HepG2 (cell line): ENCODE measurements around the gene GCLC. TPM values are rescaled to one million over a fixed set of nuclear protein-coding genes. Genes with fewer than 3 reads are reported as not detected.

ENCODE experiments used
- ATAC-seq: fragments of 200-7000 bp; cut with Tn5 transposase; 3 replicates; pipeline ENCODE4 v1.9.1; 2020; ENCODE audit warnings: mild to moderate bottlenecking, moderate library complexity
- BruUV-seq: library from RNA; stranded (reverse); fragments of 400-500 nt; replicated peaks from 2 replicates; lab custom pipeline; 2021; lab: Mats Ljungman, UMichigan
- CTCF ChIA-PET: fragments of 300-600 bp; formaldehyde crosslinking; extraction: SDS; loops from one replicate; lab custom pipeline; 2021; ENCODE audit warnings: low total read pairs, inconsistent platforms, low intra/inter-chr PET ratio; lab: Yijun Ruan, JAX
- POLR2A ChIA-PET: fragments of 350-600 bp; sonication (Branson Sonifier 250); formaldehyde crosslinking; loops from one replicate; lab custom pipeline; 2020; ENCODE audit warnings: antibody characterized with exemption, inconsistent platforms; lab: Yijun Ruan, JAX
- DNase-seq: peaks from one replicate; pipeline ENCODE4 v3.0.0-alpha.2; 2015; ENCODE audit warnings: low spot score
- FAIRE-seq: peaks from 3 replicates; lab custom pipeline; 2011; peaks lifted over from hg19 to GRCh38; lab: Jason Lieb, UNC
- H2AFZ ChIP-seq: one replicate; pipeline ENCODE4 v1.6.1; 2011; ENCODE audit warnings: low read length, inconsistent platforms
- H3K27ac ChIP-seq: fragments of 300-600 bp; 3 replicates; pipeline ENCODE4 v1.8.0; 2011; ENCODE audit warnings: mixed run types, mild to moderate bottlenecking, mixed read lengths, low read length, inconsistent platforms; ENCODE audit not compliant: insufficient read depth; ENCODE audit errors: extremely low read length
- H3K27me3 ChIP-seq, 2 experiments: fragments of 200-600 bp in 1 of 2; 2 replicates in 1 of 2; 3 replicates in 1 of 2; pipeline versions ENCODE4 v1.6.0 to v1.8.0; 2011; ENCODE audit warnings: low read length in 2 of 2, mild to moderate bottlenecking in 2 of 2, moderate library complexity in 2 of 2, inconsistent platforms in 1 of 2; ENCODE audit not compliant: insufficient read depth in 2 of 2, control insufficient read depth in 1 of 2
- H3K36me3 ChIP-seq, 2 experiments: fragments of 200-600 bp in 1 of 2; replicated peaks in 1 of 2; 2 replicates in 1 of 2; 3 replicates in 1 of 2; pipeline versions ENCODE4 v1.5.1 to v1.8.0; 2011; ENCODE audit warnings: low read length in 2 of 2, inconsistent platforms in 1 of 2; ENCODE audit not compliant: insufficient read depth in 2 of 2, control insufficient read depth in 1 of 2
- H3K4me1 ChIP-seq: 2 replicates; pipeline ENCODE4 v1.5.1; 2012; ENCODE audit warnings: low read length, inconsistent platforms; ENCODE audit not compliant: insufficient read depth
- H3K4me2 ChIP-seq: 2 replicates; pipeline ENCODE4 v1.6.0; 2011; ENCODE audit warnings: low read depth, low read length, inconsistent platforms
- H3K4me3 ChIP-seq, 3 experiments: fragments of 200-600 bp in 1 of 3; sonication (generic), shearing (Covaris generic) in 1 of 3; replicated peaks in 1 of 3; 2 replicates each; pipeline ENCODE4 v1.5.1; 2011 to 2016; ENCODE audit warnings: low read length in 3 of 3, inconsistent platforms in 2 of 3, low read depth in 2 of 3, mild to moderate bottlenecking in 2 of 3, control low read depth in 1 of 3, mixed read lengths in 1 of 3; ENCODE audit not compliant: insufficient read depth in 1 of 3
- H3K79me2 ChIP-seq: one replicate; pipeline ENCODE4 v1.6.1; 2011; ENCODE audit warnings: low read length, inconsistent platforms; ENCODE audit not compliant: insufficient read depth
- H3K9ac ChIP-seq: 2 replicates; pipeline ENCODE4 v1.6.0; 2011; ENCODE audit warnings: mild to moderate bottlenecking, low read depth, low read length, inconsistent platforms; ENCODE audit not compliant: insufficient read depth
- H3K9me3 ChIP-seq: 2 replicates; pipeline ENCODE4 v1.5.1; 2012; ENCODE audit warnings: mild to moderate bottlenecking, low read length
- H4K20me1 ChIP-seq: 2 replicates; pipeline ENCODE4 v1.6.0; 2011; ENCODE audit warnings: inconsistent platforms, mild to moderate bottlenecking, low read length, moderate library complexity; ENCODE audit not compliant: insufficient read depth
- AKAP8 ChIP-seq: sonication (generic); formaldehyde crosslinking; IDR thresholded peaks from 2 replicates; pipeline ENCODE4 v1.5.1; 2020; ENCODE audit warnings: mild to moderate bottlenecking, missing genetic modification reagents
- CEBPB ChIP-seq: IDR thresholded peaks from 2 replicates; pipeline ENCODE4 v1.6.1; 2011; ENCODE audit warnings: low read depth, low read length, improper control_type of control experiment, borderline replicate concordance
- FOXA1 ChIP-seq, 2 experiments: fragments of 450-650 bp in 1 of 2; sonication (generic) in 1 of 2; formaldehyde crosslinking in 1 of 2; IDR thresholded peaks; 2 replicates each; pipeline versions ENCODE4 v1.4.0 to v1.6.1; 2016 to 2020; ENCODE audit warnings: missing genetic modification reagents in 1 of 2
- FOXO1 ChIP-seq: sonication (generic); formaldehyde crosslinking; IDR thresholded peaks from 2 replicates; pipeline ENCODE4 v1.4.0; 2020; ENCODE audit warnings: missing genetic modification reagents
- HMG20B ChIP-seq: conservative IDR thresholded peaks from 2 replicates; pipeline ENCODE4 v1.6.1; 2016; ENCODE audit warnings: missing genetic modification reagents, missing compliant biosample characterization
- MED8 ChIP-seq: sonication (generic); formaldehyde crosslinking; IDR thresholded peaks from 2 replicates; pipeline ENCODE4 v1.8.1; 2023; ENCODE audit warnings: mild to moderate bottlenecking, missing genetic modification reagents; ENCODE audit not compliant: insufficient replicate concordance
- POGZ ChIP-seq: sonication (generic); formaldehyde crosslinking; IDR thresholded peaks from 2 replicates; pipeline ENCODE4 v1.4.0; 2020; ENCODE audit warnings: mild to moderate bottlenecking, missing genetic modification reagents
- RELA ChIP-seq: sonication (generic); formaldehyde crosslinking; IDR thresholded peaks from 2 replicates; pipeline ENCODE4 v1.4.0; 2020; ENCODE audit warnings: missing genetic modification reagents
- SALL1 ChIP-seq: sonication (generic); formaldehyde crosslinking; IDR thresholded peaks from 2 replicates; pipeline ENCODE4 v1.8.0; 2022; ENCODE audit warnings: mild to moderate bottlenecking, missing genetic modification reagents
- TBX2 ChIP-seq: sonication (generic); formaldehyde crosslinking; IDR thresholded peaks from 2 replicates; pipeline ENCODE4 v1.5.0; 2020; ENCODE audit warnings: missing genetic modification reagents, mild to moderate bottlenecking, borderline replicate concordance
- ZBTB44 ChIP-seq: sonication (generic); formaldehyde crosslinking; IDR thresholded peaks from 2 replicates; pipeline ENCODE4 v1.4.0; 2020; ENCODE audit warnings: missing genetic modification reagents
- ZMYM3 ChIP-seq: sonication (generic); formaldehyde crosslinking; IDR thresholded peaks from 2 replicates; pipeline ENCODE4 v1.5.1; 2020; ENCODE audit warnings: mild to moderate bottlenecking, missing genetic modification reagents
- ZNF253 ChIP-seq: sonication (generic); formaldehyde crosslinking; IDR thresholded peaks from 2 replicates; pipeline ENCODE4 v1.8.0; 2022; ENCODE audit warnings: mild to moderate bottlenecking, missing genetic modification reagents, borderline replicate concordance
- ZNF7 ChIP-seq: IDR thresholded peaks from 2 replicates; pipeline ENCODE4 v1.6.1; 2016; ENCODE audit warnings: missing biosample characterization, missing genetic modification reagents
- ZNF703 ChIP-seq: sonication (generic); formaldehyde crosslinking; IDR thresholded peaks from 2 replicates; pipeline ENCODE4 v1.5.1; 2020; ENCODE audit warnings: missing genetic modification reagents, mild to moderate bottlenecking, moderate library complexity, borderline replicate concordance
- WGBS: methylation state at CpG from one replicate; pipeline ENCODE4 v1.1.6; 2017; ENCODE audit warnings: low lambda C conversion rate; 5-methylcytosine and 5-hydroxymethylcytosine counted together
- in situ Hi-C: cut with HindIII; loops from 2 replicates; pipeline ENCODE4 v1.10.0; 2017; ENCODE audit warnings: low pct_unique_long_range_greater_than_20kb; ENCODE audit not compliant: extremely low pct_ligation_motif_present
- intact Hi-C: fragments of 100-400 bp; cut with micrococcal nuclease; formaldehyde crosslinking; loops from one replicate; pipeline ENCODE4 v1.10.0; 2022; ENCODE audit not compliant: unreplicated experiment
- polyA plus RNA-seq, 8 experiments: library from polyadenylated mRNA; depleted of rRNA in 3 of 8; stranded (reverse) in 7 of 8; unstranded in 1 of 8; fragments of >200 nt; fragmentation: Illumina TruSeq in 4 of 8; extraction: Trizol in 4 of 8; gene quantifications; 2 replicates each; pipeline versions ENCODE4 v1.2.1 to v1.2.3, GENCODE V29; 2011 to 2016; ENCODE audit warnings: low read depth in 4 of 8, missing spikeins in 1 of 8, mixed read lengths in 1 of 8; ENCODE audit not compliant: insufficient read depth in 1 of 8
- total RNA-seq, 5 experiments: library from RNA; depleted of rRNA; stranded (reverse); fragments of >200 nt; fragmentation: Illumina TruSeq; extraction: Trizol; gene quantifications; 2 replicates each; pipeline ENCODE4 v1.2.3, GENCODE V29; 2016; ENCODE audit warnings: low read depth in 1 of 5
- TF ChIP-seq, protein P1 (sequence below): sonication (generic); formaldehyde crosslinking; IDR thresholded peaks from 2 replicates; pipeline ENCODE4 v1.4.0; 2020; ENCODE audit warnings: missing genetic modification reagents

GCLC gene
- total and polyA plus RNA-seq, 2 of the 13 experiments (the other 11 are each of a cell fraction or from before 2014, with no cell fraction given): 35.3 to 84.6 TPM

DNA sequence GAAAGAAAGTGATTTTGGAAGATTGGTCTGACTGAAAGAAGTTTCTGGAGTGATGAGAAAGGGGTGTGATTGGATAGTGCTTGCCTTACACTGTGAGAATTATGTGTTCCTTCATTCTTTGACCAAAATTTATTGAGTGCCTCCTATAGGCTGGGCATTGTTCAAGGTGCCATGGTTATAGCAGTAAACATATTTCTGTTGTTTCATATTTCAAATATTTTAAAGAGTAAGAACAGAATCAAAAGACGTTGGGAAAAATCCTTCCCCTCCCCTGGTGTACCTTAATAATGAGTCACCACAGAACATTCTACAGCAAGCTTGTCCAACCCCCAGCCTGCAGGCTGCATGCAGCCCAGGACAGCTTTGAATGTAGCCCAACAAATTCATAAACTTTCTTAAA is 78.6 kb downstream of the GCLC start (continued):
- TF ChIP-seq RELA (CRISPR knock-in tag) (no peak), AKAP8 (CRISPR knock-in tag) (no peak), HMG20B (CRISPR knock-in tag) (no peak), MED8 (CRISPR knock-in tag) (no peak)

GRCh38 chr6:53465732-53466131 is 79.2 kb downstream of the GCLC start:
- no peaks in the 10 kb centered on the region for H3K9me3 ChIP-seq
- no peak overlapping the region for H3K9ac ChIP-seq
- ATAC-seq (peak; percentile 87), DNase-seq (peak; percentile 29), FAIRE-seq (no peak)
- 0 out of 2 replicates have a peak overlapping the region, but pooled peaks have one; percentile 2 for H3K4me2 ChIP-seq
- no peaks in the 10 kb centered on the region for H3K36me3 ChIP-seq
- H3K79me2 ChIP-seq: no peaks in the 10 kb centered on the region
- H3K27me3 ChIP-seq: peaks cover 0 to 12% of the 10 kb centered on the region in 2 experiments; a peak in 3 of 5 replicates
- no peaks in the 10 kb centered on the region for H4K20me1 ChIP-seq
- no peak overlapping the region for H3K27ac ChIP-seq
- in situ Hi-C loops: no loop called here
- CTCF ChIA-PET: interaction anchor here (1.3 kb wide), 1 partner anchor 294 kb away, joined by 3 read pairs; no protein-coding TSS in a partner anchor
- intact Hi-C loops: no loop called here
- POLR2A ChIA-PET: no interaction called here
- BruUV-seq: no TSS peak
- WGBS: 22% methylated on average over 5 of the region's 5 CpGs
- no peak overlapping the region for H2AFZ ChIP-seq
- no peak overlapping the region for H3K4me3 ChIP-seq
- peaks cover 14% of the 10 kb centered on the region for H3K4me1 ChIP-seq
- TF ChIP-seq TBX2 (CRISPR knock-in tag): 0 out of 2 replicates have a peak, but pooled peaks have one; percentile 21
- TF ChIP-seq FOXA1 (IDR thresholded peaks at IDR 0.05): no peak
- TF ChIP-seq FOXA1 (CRISPR knock-in tag; IDR thresholded peaks at IDR 0.05): peak; percentile 42; the same call in 1 of the 2 replicates
- TF ChIP-seq CEBPB: peak; percentile 95
- 0 out of 2 replicates have a peak, but pooled peaks have one; percentile 28 for TF ChIP-seq POGZ (CRISPR knock-in tag)
- 0 out of 2 replicates have a peak, but pooled peaks have one; percentile 18 for TF ChIP-seq SALL1 (CRISPR knock-in tag)
- TF ChIP-seq ZNF7 (CRISPR knock-in tag): peak; percentile 12; the same call in 1 of the 2 replicates
- no peak for TF ChIP-seq ZBTB44 (CRISPR knock-in tag)
- TF ChIP-seq ZMYM3 (CRISPR knock-in tag): peak; percentile 45; the same call in 1 of the 2 replicates
- TF ChIP-seq, protein P1, sequence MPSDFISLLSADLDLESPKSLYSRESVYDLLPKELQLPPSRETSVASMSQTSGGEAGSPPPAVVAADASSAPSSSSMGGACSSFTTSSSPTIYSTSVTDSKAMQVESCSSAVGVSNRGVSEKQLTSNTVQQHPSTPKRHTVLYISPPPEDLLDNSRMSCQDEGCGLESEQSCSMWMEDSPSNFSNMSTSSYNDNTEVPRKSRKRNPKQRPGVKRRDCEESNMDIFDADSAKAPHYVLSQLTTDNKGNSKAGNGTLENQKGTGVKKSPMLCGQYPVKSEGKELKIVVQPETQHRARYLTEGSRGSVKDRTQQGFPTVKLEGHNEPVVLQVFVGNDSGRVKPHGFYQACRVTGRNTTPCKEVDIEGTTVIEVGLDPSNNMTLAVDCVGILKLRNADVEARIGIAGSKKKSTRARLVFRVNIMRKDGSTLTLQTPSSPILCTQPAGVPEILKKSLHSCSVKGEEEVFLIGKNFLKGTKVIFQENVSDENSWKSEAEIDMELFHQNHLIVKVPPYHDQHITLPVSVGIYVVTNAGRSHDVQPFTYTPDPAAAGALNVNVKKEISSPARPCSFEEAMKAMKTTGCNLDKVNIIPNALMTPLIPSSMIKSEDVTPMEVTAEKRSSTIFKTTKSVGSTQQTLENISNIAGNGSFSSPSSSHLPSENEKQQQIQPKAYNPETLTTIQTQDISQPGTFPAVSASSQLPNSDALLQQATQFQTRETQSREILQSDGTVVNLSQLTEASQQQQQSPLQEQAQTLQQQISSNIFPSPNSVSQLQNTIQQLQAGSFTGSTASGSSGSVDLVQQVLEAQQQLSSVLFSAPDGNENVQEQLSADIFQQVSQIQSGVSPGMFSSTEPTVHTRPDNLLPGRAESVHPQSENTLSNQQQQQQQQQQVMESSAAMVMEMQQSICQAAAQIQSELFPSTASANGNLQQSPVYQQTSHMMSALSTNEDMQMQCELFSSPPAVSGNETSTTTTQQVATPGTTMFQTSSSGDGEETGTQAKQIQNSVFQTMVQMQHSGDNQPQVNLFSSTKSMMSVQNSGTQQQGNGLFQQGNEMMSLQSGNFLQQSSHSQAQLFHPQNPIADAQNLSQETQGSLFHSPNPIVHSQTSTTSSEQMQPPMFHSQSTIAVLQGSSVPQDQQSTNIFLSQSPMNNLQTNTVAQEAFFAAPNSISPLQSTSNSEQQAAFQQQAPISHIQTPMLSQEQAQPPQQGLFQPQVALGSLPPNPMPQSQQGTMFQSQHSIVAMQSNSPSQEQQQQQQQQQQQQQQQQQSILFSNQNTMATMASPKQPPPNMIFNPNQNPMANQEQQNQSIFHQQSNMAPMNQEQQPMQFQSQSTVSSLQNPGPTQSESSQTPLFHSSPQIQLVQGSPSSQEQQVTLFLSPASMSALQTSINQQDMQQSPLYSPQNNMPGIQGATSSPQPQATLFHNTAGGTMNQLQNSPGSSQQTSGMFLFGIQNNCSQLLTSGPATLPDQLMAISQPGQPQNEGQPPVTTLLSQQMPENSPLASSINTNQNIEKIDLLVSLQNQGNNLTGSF (CRISPR knock-in tag): no peak
- TF ChIP-seq ZNF253: no peak
- TF ChIP-seq FOXO1 (CRISPR knock-in tag): peak; percentile 28; the same call in 1 of the 2 replicates
- no peak for TF ChIP-seq ZNF703
